Dermis blood vessel endothelial cell (primary cell): ENCODE results near the gene C10orf95. TPM values are rescaled to one million over a fixed set of nuclear protein-coding genes. Genes with fewer than 3 reads are reported as not detected.
"Not testable (repeated sequence)": the region's sequence is repeated elsewhere in the genome, so short reads cannot be mapped to it uniquely, and the experiment has no call there.

Experiments
- DNase-seq: peaks from one replicate; pipeline ENCODE4 v3.0.0; 2010
- total RNA-seq: library from RNA; depleted of rRNA; stranded (reverse); fragments of >200 nt; gene quantifications from 2 replicates; pipeline ENCODE4 v1.2.3, GENCODE V29; 2014

Gene C10orf95
- 0.05 TPM in 1 of 2 replicates, not detected in the other for total RNA-seq

- DNase-seq: no peak
These were observed at the start of gene C10orf95 for GRCh38 chr10:102451105-102451969. Gene C10orf95 (minus strand): TSS chr10:102451543. CDS start chr10:102451093, 450 bp downstream.

- not testable (repeated sequence) for DNase-seq
These were observed 49.3 kb upstream of the C10orf95 start for GRCh38 chr10:102500686-102501085.

GRCh38 chr10:102499356-102499755, 48.0 kb upstream of the C10orf95 start:
- DNase-seq: no peak

GRCh38 chr10:102497545-102497944, 46.2 kb upstream of the C10orf95 start:
- no peak for DNase-seq

- no peak for DNase-seq
These were observed 42.4 kb upstream of the C10orf95 start for GRCh38 chr10:102493771-102494170.

GRCh38 chr10:102492983-102493382, 41.6 kb upstream of the C10orf95 start:
- no peak for DNase-seq

- DNase-seq: no peak
These were observed 41.1 kb upstream of the C10orf95 start for GRCh38 chr10:102492344-102492939.

GRCh38 chr10:102491136-102491535, 39.8 kb upstream of the C10orf95 start:
- DNase-seq: no peak

- DNase-seq: no peak
These were observed 33.9 kb upstream of the C10orf95 start for GRCh38 chr10:102485093-102485784.

- DNase-seq: no peak
These were observed 32.7 kb upstream of the C10orf95 start for GRCh38 chr10:102484021-102484420.

- DNase-seq: no peak
These were observed 29.1 kb upstream of the C10orf95 start for GRCh38 chr10:102480396-102480795.

GRCh38 chr10:102479651-102480050, 28.3 kb upstream of the C10orf95 start:
- no peak for DNase-seq

GRCh38 chr10:102476466-102477141, 25.3 kb upstream of the C10orf95 start:
- DNase-seq: no peak

- DNase-seq: no peak
These were observed 24.2 kb upstream of the C10orf95 start for GRCh38 chr10:102475451-102476040.

GRCh38 chr10:102473445-102474331, 22.3 kb upstream of the C10orf95 start:
- DNase-seq: no peak

- DNase-seq: no peak
These were observed 19.5 kb upstream of the C10orf95 start for GRCh38 chr10:102470579-102471546.

- DNase-seq: no peak
These were observed 17.3 kb upstream of the C10orf95 start for GRCh38 chr10:102468683-102469082.

- no peak for DNase-seq
These were observed 16.7 kb upstream of the C10orf95 start for GRCh38 chr10:102467971-102468438.

- DNase-seq: no peak
These were observed 16.0 kb upstream of the C10orf95 start for GRCh38 chr10:102467318-102467717.

GRCh38 chr10:102465466-102465865, 14.1 kb upstream of the C10orf95 start:
- DNase-seq: no peak
